HG02763 (cell line): ENCODE data around the gene PPP2R5C.
"Not testable (repeated sequence)": the region's sequence is repeated elsewhere in the genome, so short reads cannot be mapped to it uniquely, and the experiment has no call there.

Experiments used
- ATAC-seq: cut with Tn5 transposase; IDR thresholded peaks from one replicate; pipeline ENCODE4 v1.9.1; 2021; ENCODE audit warnings: mild to moderate bottlenecking, moderate library complexity; ENCODE audit not compliant: unreplicated experiment

The PPP2R5C gene

DNA sequence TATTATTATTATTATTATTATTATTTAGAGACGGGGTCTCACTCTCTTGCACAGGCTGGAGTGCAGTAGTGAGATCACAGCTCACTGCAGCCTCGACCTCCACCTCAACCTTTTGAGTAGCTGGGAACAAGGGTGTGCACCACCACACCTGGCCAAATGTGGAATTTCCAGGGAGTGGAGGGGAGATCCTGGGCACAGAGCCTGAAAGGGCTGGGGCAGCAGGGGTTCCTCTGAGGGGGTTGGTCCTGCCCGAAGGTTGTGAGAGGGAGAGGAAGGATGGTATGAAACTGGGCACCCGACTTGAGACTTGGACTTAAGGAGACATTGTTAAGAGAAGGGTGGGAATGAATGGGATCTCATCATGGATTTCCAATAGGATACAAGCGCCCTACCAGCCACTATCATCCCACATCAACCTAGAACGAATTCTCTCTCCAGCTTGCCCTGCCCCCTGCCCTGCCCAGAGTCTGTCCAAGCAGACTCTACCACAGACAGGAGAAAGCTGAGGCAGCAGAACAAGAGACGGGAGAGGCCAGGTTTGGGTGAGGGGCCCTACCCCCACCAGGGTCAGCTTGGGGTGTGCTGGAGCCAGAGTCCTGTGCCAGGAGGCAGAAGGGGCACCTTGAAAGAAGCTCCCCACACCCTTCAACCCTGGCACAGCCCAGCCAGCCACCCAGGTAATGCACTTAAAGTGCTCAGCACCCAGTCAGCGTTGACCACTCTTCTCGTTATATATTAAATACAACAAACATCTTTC is 200.4 kb downstream of the PPP2R5C start:
- no peak for ATAC-seq

DNA sequence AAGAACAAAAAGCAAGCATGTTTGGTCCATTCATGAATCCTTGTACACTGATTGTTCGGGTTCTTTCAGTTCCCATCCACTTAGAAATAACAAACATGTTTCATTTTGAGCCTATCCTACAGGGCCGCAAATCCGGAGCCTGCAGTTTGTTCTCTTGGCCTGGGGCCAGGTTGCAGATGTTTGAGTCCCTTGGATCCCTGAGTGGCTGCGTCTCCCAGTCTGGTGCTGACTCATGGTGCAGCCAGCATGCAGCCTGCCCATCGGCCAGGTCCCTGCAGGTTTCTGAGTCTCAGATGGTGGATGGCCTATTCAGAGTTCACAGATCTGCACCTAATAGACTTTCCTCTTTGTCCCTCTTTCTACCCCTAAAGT is 201.0 kb downstream of the PPP2R5C start:
- no peak for ATAC-seq

DNA sequence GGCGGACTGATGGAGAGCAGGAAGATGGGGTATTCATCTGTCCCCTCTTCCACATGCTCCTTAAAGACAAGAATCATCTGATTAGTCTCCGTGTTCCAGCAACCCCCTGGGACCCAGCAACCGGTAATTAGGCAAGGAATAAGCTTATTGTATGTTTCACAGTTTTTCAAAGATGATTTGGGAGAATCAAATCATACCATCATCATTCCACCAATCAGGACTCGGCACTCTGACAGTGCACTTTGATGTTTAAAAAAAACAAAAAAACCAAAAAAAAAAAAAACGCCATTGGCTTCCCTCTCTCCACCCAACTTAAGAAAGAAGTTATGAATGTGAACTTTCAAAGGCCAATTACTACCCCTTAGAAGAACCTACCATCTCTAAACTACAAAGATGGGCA is 201.5 kb downstream of the PPP2R5C start:
- no peak for ATAC-seq

DNA sequence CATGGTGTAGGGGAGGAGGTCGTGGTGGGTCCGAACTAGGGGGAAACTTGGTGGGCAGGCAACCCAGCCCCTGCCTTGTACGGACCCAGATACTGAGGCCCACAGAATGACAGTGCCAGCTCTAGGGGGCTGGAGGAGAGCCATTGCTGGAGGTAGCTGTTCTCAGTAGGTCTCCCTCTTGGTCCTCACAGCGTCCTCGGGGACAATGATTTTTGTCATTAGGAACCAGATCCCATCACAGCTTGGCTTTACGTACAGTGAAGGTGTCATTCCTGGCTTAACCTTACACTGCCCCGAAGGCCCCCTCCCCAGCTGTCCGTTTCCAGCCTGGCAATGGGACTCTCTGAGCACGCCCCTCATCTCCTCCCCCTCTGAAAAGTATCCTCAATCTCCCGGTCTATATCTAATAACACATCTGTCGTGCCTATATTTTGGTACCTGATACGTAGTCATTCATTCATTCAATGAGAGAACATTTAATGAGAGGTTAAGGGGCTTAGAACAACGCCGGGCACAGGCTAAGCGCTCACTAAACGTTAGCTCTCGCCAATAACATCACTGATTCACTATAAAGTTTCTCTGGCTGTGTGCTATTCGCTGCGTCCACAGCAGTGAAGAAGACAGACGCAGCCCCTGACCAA is 202.3 kb downstream of the PPP2R5C start:
- no peak for ATAC-seq

DNA sequence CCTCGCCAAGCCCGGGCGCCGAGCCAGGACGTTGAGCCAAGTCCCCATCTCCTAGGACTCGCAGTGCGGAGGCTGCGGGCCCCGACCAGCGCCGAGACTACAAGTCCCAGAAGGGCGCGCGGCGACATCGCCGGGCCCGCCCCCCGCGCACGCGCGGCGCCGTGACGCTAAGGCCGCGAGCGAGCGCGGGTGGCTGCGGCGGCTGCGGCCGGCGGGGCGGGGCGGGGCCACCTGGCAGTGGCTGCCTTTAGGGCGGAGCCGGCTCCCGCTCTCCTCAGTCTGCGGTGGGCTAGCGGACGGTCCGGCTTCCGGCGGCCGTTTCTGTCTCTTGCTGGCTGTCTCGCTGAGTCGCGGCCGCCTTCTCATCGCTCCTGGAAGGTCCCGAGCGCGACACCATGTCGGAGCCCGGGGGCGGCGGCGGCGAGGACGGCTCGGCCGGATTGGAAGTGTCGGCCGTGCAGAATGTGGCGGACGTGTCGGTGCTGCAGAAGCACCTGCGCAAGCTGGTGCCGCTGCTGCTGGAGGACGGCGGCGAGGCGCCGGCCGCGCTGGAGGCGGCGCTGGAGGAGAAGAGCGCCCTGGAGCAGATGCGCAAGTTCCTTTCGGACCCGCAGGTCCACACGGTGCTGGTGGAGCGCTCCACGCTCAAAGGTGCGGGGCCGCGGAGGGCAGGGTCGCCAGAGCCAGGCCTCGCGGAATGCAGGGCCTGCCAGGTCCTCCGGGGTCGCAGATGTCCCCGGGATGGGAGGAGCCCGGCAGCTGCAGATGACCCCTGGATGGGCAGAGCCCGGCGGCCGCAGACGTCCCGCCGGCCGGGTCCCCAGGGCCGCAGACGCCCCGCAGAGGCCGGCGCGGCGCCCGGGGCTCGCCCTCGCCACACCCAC is 203.0 kb downstream of the PPP2R5C start, which contains the start of gene DYNC1H1:
Gene DYNC1H1, plus strand, starts transcription at position 277 of the 884 bp plus-strand sequence. Its CDS starts 119 bp downstream, at position 396.
- peak; percentile 87 for ATAC-seq

DNA sequence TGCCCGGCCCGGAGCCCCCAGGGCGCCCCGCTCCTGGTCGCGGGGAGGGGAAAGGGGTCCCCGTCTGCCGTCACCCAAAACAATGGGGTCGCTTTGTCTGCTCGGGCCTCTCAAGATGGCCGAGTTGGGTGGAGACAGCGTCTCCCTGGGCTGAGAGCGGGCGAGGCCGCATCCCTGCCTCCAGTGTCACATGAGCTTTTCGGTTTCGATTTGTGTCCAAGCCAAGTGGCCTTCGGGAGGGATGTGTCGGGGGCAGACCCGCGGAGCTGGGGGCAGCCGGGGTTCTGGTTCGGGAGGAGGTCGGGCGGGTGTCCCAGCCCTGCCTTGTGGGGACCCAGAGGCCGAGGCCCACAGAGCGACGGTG is 203.7 kb downstream of the PPP2R5C start:
- peak; percentile 19 for ATAC-seq

DNA sequence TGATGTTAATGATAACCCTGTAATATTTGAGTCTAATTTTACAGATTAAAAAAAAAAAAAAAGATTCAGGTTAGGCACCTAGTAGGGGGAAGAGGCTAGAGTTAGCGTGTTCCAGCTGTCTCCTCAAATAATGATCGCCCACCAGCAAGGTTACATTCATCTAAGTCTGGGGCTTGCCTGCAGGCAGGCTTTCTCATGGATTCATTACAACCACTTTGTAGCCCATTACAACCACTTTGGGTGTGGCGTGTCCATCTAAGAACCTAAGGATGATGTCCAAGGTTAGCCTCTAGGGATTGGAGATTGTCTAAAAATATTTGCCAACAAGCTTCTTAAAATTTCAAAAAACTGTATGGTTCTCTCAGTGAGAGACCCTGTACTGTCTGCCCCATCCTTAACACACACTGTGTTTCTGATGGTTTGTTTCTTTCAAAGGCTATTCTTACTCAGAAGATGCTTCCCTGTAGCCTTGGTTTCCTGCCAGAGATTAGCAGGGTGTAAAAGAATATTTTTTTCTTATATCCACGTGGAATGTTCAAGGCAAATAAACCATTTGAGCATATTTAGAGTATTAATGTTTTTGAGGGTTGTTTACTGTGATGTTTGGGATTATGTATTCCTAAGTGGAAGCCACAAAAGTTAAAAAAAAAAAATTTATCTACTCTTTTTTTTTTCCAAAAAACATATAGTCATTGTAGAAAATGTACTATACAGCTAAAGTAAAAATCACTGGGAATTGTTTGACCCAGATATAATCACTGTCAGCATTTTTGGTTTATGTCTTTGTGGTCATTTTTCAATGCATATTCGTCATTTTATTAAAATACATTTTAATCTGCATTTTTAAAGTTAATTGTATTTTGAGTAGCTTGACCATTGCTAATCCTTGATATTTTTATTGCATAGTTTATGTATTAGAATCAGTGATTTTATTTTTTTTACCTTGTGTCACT is 204.5 kb downstream of the PPP2R5C start:
- no peak for ATAC-seq

DNA sequence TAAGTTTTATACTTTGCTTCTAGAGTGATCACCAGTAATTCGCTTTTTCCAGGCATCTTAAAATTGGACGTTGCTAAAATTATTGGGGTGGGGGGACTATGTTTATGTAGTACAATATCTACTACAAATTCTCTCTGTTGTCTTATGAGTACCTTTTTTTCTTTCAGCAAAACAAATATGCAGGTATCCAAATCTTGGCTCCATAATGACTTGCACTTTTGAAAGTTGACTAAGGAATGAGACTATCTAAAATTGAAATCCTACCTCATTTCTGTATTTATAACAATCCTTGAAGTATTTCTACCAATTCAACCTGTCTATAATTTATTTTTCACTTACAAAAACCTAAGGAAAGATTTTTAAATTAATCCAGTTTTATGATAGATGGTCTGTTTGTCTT is 205.2 kb downstream of the PPP2R5C start:
- ATAC-seq = no peak

DNA sequence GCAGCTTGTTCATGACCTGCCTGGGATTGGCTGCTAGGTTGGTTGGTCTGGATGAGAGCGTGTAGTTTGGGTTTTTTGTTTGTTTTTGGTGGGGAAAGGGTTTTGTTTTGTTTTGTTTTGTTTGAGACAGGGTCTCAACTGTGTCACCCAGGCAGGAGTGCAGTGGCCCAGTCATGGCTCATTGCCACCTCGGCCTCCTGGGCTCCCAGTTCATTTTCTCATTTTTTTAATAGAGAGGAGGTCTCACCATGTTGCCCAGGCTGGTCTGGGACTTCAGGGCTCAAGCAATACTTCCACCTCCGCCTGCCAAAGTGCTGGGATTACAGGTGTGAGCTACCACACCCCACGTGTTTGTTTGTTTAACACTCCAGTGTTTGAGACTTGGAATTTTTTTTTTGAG is 206.7 kb downstream of the PPP2R5C start:
- ATAC-seq = no peak

DNA sequence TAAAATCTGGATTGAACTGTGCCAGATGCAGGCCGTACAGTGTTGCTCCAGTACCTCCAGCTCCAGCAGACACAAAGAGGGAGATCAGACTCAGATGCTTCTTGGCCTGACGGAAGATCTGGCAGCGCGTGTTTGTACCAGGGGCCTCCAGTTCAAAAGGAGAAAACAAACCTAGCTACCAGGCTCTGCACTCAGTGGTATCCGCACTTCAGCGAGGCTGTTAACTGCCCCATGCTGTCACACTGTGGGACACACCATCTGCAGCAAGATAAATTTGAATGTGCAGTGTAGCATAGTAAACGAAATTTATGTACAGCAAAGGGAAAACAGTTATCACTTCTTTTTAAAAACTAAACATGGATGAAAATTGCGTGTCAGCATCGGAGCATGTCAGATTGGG is 208.0 kb downstream of the PPP2R5C start:
- ATAC-seq = no peak

DNA sequence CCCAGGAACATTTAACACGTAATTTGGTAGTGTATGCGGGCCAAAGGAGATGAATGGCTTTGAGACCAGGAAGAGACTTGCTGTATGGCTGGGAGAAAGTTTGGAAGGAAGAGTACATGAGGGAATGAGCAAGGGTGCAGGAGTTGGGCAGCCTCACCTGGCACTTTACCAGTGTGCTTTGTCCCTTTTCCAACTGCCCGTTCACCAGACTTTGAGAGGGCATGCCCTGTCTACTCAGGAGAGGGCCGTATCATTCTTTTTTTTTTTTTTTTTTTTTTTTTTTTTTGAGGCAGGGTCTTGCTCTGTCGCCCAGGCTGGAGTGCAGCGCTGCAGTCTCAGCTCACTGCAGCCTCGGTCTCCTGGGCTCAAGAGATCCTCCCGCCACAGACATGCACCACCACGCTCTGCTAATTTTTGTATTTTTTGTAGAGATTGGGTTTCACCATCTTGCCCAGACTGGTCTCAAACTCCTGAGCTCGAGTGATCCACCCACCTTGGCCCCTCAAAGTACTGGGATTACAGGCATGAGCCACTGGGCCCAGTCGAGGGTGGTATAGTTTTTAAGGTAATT is 209.4 kb downstream of the PPP2R5C start:
- ATAC-seq = no peak

DNA sequence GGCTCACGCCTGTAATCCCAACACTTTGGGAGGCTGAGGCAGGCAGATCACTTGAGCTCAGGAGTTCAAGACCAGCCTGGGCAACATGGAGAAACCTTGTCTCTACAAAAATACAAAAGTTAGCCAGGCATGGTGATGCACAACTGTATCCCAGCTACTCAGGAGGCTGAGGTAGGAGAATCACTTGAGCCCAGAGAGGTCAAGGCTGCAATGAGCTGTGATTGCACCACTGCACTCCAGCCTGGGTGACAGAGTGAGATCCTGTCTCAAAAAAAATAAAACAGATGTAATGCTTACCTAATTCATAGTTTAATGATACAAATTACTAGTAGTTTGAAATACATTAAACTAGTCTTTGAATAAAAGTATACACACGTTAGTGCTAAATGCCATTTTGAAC is 209.9 kb downstream of the PPP2R5C start:
- not testable (repeated sequence) for ATAC-seq

DNA sequence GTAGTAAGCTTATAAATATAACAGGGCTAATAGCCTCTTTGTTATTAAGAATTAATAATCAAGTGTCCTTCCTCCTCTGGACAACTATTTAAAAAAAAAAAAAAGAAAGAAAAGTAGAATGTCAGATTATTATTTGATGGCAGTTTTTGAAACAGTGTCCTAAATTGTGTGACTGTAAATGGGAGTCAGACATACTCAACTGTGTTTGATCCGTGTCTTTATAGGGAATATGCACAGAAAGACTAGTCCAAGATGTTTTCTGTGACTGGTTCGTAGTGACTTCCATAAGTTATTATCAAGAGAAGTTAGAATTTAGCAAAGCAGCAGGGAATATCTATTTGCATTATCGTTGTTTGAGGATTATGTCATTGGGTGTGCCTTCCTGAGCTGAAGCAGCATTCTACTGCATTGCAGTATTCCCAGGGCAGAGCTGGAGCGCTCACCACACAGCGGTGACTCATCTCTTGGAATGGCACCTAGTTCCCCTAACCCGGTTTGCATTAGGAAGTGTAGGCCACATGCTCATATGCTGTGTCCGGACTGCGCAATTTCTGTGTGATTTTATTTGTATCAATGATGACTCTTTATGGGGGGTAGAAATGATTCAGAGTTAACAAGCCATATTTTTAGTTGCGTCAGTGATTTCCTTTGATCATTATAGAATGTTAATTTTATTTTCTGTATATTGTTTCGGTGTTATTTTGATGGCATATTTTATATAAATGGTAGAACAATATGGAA is 210.8 kb downstream of the PPP2R5C start:
- no peak for ATAC-seq

DNA sequence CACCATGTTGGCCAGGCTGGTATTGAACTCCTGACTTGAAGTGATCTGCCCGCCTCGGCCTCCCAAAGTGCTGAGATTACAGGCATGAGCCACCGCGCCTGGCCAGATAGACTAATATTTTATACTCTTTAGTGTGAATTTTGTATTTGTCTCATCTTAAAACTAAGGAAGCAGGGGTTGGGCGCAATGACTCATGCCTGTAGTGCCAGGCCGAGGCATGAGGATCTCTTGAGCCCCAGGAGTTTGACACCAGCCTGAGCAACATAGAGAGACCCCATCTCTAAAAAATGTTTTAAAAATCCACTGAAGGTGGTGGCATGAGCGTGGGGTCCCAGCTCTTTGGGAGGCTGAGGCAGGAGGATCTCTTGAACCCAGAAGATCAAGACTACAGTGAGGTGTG is 211.8 kb downstream of the PPP2R5C start:
- ATAC-seq = no peak

DNA sequence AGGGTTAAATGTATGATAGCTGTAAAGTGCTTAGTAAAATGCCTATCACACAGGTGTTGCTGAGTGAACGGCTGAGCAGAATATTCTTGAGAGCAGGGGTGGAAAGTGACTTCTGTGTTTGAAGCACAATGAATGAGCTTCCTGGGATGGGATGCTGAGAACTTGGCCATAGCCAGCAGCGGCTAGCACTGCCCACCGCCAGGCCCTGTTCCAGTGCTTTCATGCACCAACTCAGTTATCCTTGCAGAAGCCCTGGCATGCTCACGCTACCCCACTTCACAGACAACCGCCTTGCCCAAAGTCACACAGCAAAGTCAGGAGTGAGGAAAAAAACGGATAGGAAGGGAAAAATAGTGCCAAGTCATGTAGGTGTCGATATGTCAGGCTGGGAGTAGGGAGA is 213.7 kb downstream of the PPP2R5C start:
- no peak for ATAC-seq
